ENCODE data around the gene PDE7B.

Gene PDE7B

DNA sequence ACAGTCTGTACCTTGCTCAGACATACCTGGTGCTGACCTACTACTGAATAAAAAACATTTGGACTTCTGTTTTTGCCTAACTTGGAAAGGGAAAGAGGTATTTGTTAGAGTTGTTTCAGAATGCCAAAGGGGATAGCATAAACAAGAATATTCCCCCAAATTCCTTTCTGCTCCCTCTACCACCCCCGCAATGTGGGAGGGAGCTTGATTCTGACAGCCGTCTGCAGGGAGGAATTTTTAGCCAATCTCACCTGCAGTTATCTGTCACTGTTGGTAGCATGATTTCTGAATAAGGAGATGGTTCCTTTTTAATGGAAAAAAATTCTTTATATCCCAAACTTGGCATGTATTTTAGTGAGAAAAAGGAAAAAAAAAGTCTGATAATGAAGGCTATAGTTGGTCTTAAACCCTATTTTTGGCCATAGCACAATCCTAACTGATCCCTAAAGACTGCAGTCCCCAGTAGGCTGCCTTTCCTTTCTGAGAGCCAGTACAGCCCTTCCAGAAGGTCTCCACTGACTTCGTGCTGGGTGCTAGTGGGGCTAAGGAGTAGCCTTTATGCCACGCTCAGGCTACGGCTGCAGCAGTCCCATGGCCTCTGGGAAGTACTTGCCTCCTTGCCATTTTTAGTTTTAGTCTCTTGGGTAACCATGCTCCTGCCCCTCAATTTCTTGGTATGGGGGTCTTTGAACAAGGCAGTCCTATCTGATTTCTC is 13.6 kb upstream of the PDE7B start:
- DNase-seq (ENCODE audit: low spot score), result no peak
- TF ChIP-seq CTCF (IDR thresholded peaks at IDR 0.05; ENCODE audit: borderline replicate concordance, control extremely low read depth, extremely low read depth, insufficient read depth, missing control alignments), result no peak
- in situ Hi-C loops (cut with MboI; ENCODE audit: low sequenced_read_pairs, unreplicated experiment), result no loop called here

DNA sequence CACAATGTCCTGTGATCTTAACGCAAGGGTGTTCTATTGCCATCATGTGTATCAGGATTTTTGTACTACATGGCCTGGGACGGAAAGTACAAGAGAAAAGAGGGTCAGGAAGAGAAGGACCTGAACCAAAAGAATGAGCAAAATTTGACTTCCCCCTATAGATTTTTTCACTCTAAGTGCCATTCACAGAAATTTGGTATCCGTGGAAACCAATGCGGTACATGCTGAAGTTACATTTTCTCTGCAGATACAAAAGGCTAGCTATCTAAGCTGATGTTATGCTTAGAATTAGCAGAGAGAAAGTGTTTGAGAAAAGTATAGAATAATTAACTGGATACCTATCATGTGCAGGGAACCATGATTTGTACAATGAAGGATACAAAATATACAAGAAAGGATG is 12.4 kb upstream of the PDE7B start:
- TF ChIP-seq CTCF (IDR thresholded peaks at IDR 0.05; ENCODE audit: borderline replicate concordance, control extremely low read depth, extremely low read depth, insufficient read depth, missing control alignments), result no peak
- in situ Hi-C loops (cut with MboI; ENCODE audit: low sequenced_read_pairs, unreplicated experiment), result no loop called here

DNA sequence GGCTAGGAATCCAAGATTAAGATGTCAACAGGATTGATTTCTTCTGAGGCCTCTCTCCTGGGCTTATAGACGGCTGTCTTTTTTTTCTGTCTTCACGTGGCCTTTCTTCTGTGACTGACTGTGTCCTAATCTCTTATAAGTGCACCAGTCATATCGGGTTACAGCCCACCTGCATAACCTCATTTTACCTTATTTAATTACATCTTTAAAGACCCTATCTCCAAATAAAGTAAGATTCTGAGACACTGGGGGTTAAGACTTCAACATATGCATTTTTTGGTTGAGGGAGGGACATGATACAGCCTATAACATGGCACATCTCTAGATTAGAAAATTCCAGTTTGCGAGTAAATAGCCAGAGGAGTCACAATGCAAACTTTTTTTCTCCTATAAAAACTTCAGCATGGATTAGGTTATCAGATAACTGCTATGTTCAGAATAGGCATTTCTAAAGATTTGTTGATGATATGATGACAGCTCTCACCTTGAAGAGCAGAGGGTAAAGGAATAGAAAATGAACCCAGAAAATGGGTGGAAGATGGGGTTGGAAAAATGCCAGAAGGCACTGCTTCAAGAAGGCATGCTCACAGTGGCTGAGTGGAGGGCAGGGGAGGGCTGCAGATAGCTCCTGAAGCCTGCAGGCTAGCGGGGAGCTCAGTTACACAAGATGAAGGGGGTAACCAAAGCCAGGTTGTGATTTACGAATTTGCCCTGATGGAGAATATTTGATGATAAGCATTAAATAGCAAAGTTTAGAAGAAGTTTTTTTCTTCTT is 8.7 kb upstream of the PDE7B start:
- in situ Hi-C loops (cut with MboI; ENCODE audit: low sequenced_read_pairs, unreplicated experiment), result no loop called here
- TF ChIP-seq CTCF (IDR thresholded peaks at IDR 0.05; ENCODE audit: borderline replicate concordance, control extremely low read depth, extremely low read depth, insufficient read depth, missing control alignments), result no peak
- no peak for DNase-seq (ENCODE audit: low spot score)

More for the DNA sequence above, 12.4 kb upstream of the PDE7B start:
- DNase-seq (ENCODE audit: low spot score), result no peak

DNA sequence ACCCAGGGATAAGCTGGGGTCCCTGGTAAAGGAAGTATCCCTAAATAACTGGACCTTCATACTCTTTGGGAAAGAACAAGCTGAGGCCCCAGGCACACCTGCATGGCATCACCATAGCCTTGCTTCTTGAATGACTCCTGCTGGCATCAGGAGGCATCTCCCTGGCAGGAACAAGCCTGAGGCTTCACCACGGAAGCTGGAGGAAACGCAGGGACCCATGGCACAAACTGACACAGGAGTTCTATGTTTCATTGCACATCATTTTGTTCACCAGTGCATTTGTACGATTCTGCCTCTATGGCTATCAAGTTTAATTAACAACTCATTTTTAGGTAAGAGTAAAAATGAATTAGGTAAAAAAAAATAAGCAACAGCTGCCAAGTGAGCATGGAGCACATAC is 619 bp upstream of the PDE7B start:
- no peak for DNase-seq (ENCODE audit: low spot score)
- no peak for TF ChIP-seq CTCF (IDR thresholded peaks at IDR 0.05; ENCODE audit: borderline replicate concordance, control extremely low read depth, extremely low read depth, insufficient read depth, missing control alignments)
- in situ Hi-C loops (cut with MboI; ENCODE audit: low sequenced_read_pairs, unreplicated experiment), result no loop called here

DNA sequence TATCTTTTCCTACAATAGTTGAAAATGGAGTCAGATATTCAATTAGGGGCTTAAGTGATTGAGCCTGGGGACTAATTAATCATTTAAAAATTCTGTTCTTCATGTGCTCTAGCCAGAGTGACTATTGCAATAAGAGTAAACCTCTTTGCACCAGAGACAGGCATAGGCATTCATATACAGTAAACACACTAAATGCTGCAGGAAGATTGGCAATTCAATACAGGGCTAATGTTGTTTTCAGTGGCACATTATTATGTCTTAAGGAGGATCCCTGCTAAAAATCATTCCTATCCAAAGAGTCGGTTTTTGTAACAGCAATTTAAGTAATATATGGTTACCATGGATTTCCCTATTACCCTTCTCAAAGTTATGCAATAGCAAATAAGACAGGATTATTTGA is 1.2 kb downstream of the PDE7B start:
- in situ Hi-C loops (cut with MboI; ENCODE audit: low sequenced_read_pairs, unreplicated experiment), result no loop called here
- TF ChIP-seq CTCF (IDR thresholded peaks at IDR 0.05; ENCODE audit: borderline replicate concordance, control extremely low read depth, extremely low read depth, insufficient read depth, missing control alignments), result no peak
- no peak for DNase-seq (ENCODE audit: low spot score)

GRCh38 chr6:135853227-135853626 is 1.7 kb downstream of the PDE7B start:
- in situ Hi-C loops (cut with MboI; ENCODE audit: low sequenced_read_pairs, unreplicated experiment), result no loop called here
- TF ChIP-seq CTCF (IDR thresholded peaks at IDR 0.05; ENCODE audit: borderline replicate concordance, control extremely low read depth, extremely low read depth, insufficient read depth, missing control alignments), result no peak
- no peak for DNase-seq (ENCODE audit: low spot score)

Data from GM13976 (cell line).